ENCODE data around the gene FRY. TPM values are rescaled to one million over a fixed set of nuclear protein-coding genes. Genes with fewer than 3 reads are reported as not detected.

FRY gene
- total RNA-seq, 2 donors from 2014 or later: 16.4 to 33.3 TPM

DNA sequence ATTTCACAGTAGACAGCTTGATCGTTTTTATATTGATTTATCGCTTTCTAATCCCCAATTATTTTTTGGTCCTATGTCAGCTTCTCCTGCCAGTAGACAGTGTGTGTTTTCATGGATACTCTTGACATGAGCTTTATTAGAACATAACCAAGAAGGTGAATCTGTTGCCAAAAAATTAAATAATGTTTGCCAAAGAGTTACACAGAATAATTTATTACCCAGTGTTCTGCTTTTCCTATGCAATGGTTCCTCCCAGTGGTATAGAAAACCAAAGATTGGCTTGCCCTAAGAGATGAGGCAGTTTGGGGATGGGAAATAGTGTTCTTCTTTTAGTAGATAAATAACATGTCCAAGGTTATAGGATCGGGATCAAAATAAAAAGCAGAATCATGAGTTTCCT, 8.5 kb upstream of the FRY start:
- no peaks in the 10 kb centered on the region for H3K4me1 ChIP-seq (replicated peaks)
- H3K27me3 ChIP-seq (replicated peaks; ENCODE audit: insufficient read depth): no peaks in the 10 kb centered on the region
- no peak for DNase-seq (ENCODE audit: low spot score)
- 65% methylated on average over 3 of the region's 3 CpGs for WGBS
- no peak overlapping the region for H3K27ac ChIP-seq
- H3K4me3 ChIP-seq: no peak overlapping the region
- intact Hi-C loops (cut with DNase I): loop anchor here (2.0 kb wide), 1 partner anchor 288 kb away; no protein-coding TSS in a partner anchor
- TF ChIP-seq, protein P1, sequence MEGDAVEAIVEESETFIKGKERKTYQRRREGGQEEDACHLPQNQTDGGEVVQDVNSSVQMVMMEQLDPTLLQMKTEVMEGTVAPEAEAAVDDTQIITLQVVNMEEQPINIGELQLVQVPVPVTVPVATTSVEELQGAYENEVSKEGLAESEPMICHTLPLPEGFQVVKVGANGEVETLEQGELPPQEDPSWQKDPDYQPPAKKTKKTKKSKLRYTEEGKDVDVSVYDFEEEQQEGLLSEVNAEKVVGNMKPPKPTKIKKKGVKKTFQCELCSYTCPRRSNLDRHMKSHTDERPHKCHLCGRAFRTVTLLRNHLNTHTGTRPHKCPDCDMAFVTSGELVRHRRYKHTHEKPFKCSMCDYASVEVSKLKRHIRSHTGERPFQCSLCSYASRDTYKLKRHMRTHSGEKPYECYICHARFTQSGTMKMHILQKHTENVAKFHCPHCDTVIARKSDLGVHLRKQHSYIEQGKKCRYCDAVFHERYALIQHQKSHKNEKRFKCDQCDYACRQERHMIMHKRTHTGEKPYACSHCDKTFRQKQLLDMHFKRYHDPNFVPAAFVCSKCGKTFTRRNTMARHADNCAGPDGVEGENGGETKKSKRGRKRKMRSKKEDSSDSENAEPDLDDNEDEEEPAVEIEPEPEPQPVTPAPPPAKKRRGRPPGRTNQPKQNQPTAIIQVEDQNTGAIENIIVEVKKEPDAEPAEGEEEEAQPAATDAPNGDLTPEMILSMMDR (IDR thresholded peaks at IDR 0.05): no peak
- no peak for TF ChIP-seq POLR2A (IDR thresholded peaks at IDR 0.05)
- no peak for TF ChIP-seq POLR2AphosphoS5 (IDR thresholded peaks at IDR 0.05)
- no peaks in the 10 kb centered on the region for H3K36me3 ChIP-seq
- H3K9me3 ChIP-seq: no peaks in the 10 kb centered on the region

DNA sequence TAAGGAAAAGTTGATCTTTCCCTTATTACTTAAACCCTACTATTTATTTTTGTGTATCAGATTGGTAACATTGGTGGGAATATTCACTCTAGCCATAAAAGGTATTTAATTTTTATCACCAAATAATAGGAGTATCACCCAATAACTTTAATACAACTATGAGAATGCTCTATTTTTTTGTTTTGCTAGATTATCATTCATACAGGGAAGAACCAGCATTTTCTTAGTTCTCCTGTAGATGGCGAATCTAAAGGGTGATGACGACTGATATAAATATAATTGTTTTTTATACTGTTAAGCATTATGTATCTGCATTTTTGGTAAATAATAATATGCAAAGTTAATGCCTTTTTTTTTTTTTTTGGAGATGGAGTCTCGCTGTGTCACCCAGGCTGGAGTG, 7.9 kb upstream of the FRY start:
- Histone ChIP-seq H3K36me3 (no peaks in the 10 kb centered on the region), H3K27me3 (replicated peaks; ENCODE audit: insufficient read depth) (no peaks in the 10 kb centered on the region), H3K4me1 (replicated peaks) (no peaks in the 10 kb centered on the region), H3K9me3 (no peaks in the 10 kb centered on the region), H3K27ac (no peak overlapping the region), H3K4me3 (no peak overlapping the region)
- intact Hi-C loops (cut with DNase I): loop anchor here (2.0 kb wide), 1 partner anchor 287 kb away; no protein-coding TSS in a partner anchor
- no peak for DNase-seq (ENCODE audit: low spot score)
- WGBS: 91% methylated on average over 3 of the region's 3 CpGs
- no peak for TF ChIP-seq POLR2AphosphoS5 (IDR thresholded peaks at IDR 0.05)
- TF ChIP-seq POLR2A (IDR thresholded peaks at IDR 0.05): no peak
- TF ChIP-seq, protein P1 (IDR thresholded peaks at IDR 0.05): no peak

DNA sequence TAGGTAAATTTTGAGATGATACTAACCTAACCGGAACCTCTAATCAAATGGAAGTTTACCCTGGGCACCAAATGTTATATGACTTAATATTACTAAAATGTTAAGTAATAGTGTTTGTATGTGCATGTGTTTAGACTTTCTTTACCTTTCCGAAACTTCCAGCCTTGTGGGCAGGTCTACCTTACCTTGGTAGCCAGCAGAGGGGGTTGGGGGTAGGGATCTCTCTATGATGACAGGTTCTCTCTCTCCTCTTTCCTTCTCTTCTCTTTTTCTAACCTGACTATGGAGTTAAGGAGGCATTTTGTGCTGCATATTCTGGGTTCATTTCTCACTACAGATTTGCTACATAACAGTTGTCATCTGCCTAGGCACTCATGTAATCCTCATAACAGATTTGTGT, 6.8 kb upstream of the FRY start:
- H3K9me3 ChIP-seq: no peaks in the 10 kb centered on the region
- H3K36me3 ChIP-seq: no peaks in the 10 kb centered on the region
- H3K27me3 ChIP-seq (replicated peaks; ENCODE audit: insufficient read depth): no peaks in the 10 kb centered on the region
- TF ChIP-seq, protein P1 (IDR thresholded peaks at IDR 0.05): no peak
- TF ChIP-seq POLR2AphosphoS5 (IDR thresholded peaks at IDR 0.05) (no peak), POLR2A (IDR thresholded peaks at IDR 0.05) (no peak)
- no peaks in the 10 kb centered on the region for H3K4me1 ChIP-seq (replicated peaks)
- WGBS: 97% methylated on average over 2 of the region's 2 CpGs
- DNase-seq (ENCODE audit: low spot score): no peak
- no peak overlapping the region for H3K4me3 ChIP-seq
- no peak overlapping the region for H3K27ac ChIP-seq
- intact Hi-C loops (cut with DNase I): no loop called here

DNA sequence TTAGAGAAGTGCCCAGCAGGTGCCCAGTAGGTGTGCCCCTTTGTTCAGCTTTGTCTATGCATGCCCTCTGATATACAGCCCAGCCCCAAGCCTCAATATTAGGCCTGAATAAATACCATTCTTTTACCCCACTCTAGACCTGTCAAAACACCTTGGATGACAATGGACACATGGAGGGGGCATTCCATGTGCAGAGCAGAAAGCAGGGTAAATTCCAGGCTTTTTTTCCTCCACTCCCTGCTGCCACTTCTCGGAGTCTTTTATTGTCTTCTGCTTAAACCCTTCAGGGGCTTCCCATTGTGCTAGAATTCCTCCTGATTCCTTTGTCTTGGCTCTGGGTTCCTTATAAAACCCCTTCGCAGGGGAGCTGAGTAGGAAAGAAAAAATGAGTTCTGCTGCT, 5.8 kb upstream of the FRY start:
- TF ChIP-seq POLR2A (IDR thresholded peaks at IDR 0.05): no peak
- TF ChIP-seq, protein P1 (IDR thresholded peaks at IDR 0.05): no peak
- no peak for TF ChIP-seq POLR2AphosphoS5 (IDR thresholded peaks at IDR 0.05)

DNA sequence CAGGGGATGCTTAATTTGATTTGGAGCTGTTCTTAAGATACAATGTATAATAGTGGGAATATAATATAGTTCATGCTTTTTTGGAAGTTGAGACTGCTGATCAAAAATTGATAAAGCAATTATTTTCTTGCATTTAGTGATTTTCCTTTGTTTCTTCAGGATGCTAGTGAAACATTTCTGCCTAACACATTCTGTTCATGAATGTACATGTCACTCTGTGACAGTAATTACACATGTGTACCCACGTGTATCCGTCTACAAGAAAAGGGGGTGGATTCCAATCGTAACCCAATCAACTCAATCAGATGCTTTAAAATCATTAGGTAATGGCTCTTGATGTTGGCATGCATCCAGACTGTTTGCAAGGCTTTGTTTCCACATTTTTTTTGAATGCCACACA, 5.0 kb upstream of the FRY start:
- DNase-seq (ENCODE audit: low spot score): no peak
- 67% methylated on average over 3 of the region's 3 CpGs for WGBS
- no peaks in the 10 kb centered on the region for H3K9me3 ChIP-seq
- H3K4me1 ChIP-seq (replicated peaks): peaks cover 3% of the 10 kb centered on the region
- H3K36me3 ChIP-seq: no peaks in the 10 kb centered on the region
- no peak overlapping the region for H3K4me3 ChIP-seq
- no peaks in the 10 kb centered on the region for H3K27me3 ChIP-seq (replicated peaks; ENCODE audit: insufficient read depth)
- H3K27ac ChIP-seq: no peak overlapping the region
- intact Hi-C loops (cut with DNase I): no loop called here
- no peak for TF ChIP-seq POLR2A (IDR thresholded peaks at IDR 0.05)
- TF ChIP-seq, protein P1 (IDR thresholded peaks at IDR 0.05): no peak
- no peak for TF ChIP-seq POLR2AphosphoS5 (IDR thresholded peaks at IDR 0.05)

More for the DNA sequence above, 5.8 kb upstream of the FRY start:
- DNase-seq (ENCODE audit: low spot score): no peak
- Histone ChIP-seq H3K27me3 (replicated peaks; ENCODE audit: insufficient read depth) (no peaks in the 10 kb centered on the region), H3K4me3 (no peak overlapping the region), H3K36me3 (no peaks in the 10 kb centered on the region), H3K4me1 (replicated peaks) (no peaks in the 10 kb centered on the region), H3K27ac (no peak overlapping the region), H3K9me3 (no peaks in the 10 kb centered on the region)
- intact Hi-C loops (cut with DNase I): no loop called here
- WGBS: 67% methylated on average over 2 of the region's 2 CpGs
